LNCAP (cell line): ENCODE measurements around the gene CCR5AS.

Source experiments
- TF ChIP-seq, protein P1 (sequence below): fragments of 450-650 bp; IDR thresholded peaks from 2 replicates; pipeline ENCODE4 v1.5.1; 2017; ENCODE audit warnings: mild to moderate bottlenecking

CCR5AS gene

DNA sequence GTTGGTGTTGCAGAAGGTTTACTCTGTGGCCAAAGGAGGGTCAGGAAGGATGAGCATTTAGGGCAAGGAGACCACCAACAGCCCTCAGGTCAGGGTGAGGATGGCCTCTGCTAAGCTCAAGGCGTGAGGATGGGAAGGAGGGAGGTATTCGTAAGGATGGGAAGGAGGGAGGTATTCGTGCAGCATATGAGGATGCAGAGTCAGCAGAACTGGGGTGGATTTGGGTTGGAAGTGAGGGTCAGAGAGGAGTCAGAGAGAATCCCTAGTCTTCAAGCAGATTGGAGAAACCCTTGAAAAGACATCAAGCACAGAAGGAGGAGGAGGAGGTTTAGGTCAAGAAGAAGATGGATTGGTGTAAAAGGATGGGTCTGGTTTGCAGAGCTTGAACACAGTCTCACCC lies 32.1 kb downstream of the CCR5AS start:
- TF ChIP-seq, protein P1, sequence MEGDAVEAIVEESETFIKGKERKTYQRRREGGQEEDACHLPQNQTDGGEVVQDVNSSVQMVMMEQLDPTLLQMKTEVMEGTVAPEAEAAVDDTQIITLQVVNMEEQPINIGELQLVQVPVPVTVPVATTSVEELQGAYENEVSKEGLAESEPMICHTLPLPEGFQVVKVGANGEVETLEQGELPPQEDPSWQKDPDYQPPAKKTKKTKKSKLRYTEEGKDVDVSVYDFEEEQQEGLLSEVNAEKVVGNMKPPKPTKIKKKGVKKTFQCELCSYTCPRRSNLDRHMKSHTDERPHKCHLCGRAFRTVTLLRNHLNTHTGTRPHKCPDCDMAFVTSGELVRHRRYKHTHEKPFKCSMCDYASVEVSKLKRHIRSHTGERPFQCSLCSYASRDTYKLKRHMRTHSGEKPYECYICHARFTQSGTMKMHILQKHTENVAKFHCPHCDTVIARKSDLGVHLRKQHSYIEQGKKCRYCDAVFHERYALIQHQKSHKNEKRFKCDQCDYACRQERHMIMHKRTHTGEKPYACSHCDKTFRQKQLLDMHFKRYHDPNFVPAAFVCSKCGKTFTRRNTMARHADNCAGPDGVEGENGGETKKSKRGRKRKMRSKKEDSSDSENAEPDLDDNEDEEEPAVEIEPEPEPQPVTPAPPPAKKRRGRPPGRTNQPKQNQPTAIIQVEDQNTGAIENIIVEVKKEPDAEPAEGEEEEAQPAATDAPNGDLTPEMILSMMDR, result no peak

DNA sequence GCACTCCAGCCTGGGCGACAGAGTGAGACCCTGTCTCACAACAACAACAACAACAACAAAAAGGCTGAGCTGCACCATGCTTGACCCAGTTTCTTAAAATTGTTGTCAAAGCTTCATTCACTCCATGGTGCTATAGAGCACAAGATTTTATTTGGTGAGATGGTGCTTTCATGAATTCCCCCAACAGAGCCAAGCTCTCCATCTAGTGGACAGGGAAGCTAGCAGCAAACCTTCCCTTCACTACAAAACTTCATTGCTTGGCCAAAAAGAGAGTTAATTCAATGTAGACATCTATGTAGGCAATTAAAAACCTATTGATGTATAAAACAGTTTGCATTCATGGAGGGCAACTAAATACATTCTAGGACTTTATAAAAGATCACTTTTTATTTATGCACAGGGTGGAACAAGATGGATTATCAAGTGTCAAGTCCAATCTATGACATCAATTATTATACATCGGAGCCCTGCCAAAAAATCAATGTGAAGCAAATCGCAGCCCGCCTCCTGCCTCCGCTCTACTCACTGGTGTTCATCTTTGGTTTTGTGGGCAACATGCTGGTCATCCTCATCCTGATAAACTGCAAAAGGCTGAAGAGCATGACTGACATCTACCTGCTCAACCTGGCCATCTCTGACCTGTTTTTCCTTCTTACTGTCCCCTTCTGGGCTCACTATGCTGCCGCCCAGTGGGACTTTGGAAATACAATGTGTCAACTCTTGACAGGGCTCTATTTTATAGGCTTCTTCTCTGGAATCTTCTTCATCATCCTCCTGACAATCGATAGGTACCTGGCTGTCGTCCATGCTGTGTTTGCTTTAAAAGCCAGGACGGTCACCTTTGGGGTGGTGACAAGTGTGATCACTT lies 34.1 kb downstream of the CCR5AS start:
- TF ChIP-seq, protein P1, result peak; percentile 68

DNA sequence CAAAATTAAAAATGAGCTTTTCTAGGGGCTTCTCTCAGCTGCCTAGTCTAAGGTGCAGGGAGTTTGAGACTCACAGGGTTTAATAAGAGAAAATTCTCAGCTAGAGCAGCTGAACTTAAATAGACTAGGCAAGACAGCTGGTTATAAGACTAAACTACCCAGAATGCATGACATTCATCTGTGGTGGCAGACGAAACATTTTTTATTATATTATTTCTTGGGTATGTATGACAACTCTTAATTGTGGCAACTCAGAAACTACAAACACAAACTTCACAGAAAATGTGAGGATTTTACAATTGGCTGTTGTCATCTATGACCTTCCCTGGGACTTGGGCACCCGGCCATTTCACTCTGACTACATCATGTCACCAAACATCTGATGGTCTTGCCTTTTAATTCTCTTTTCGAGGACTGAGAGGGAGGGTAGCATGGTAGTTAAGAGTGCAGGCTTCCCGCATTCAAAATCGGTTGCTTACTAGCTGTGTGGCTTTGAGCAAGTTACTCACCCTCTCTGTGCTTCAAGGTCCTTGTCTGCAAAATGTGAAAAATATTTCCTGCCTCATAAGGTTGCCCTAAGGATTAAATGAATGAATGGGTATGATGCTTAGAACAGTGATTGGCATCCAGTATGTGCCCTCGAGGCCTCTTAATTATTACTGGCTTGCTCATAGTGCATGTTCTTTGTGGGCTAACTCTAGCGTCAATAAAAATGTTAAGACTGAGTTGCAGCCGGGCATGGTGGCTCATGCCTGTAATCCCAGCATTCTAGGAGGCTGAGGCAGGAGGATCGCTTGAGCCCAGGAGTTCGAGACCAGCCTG lies 35.1 kb downstream of the CCR5AS start:
- TF ChIP-seq, protein P1, result no peak

DNA sequence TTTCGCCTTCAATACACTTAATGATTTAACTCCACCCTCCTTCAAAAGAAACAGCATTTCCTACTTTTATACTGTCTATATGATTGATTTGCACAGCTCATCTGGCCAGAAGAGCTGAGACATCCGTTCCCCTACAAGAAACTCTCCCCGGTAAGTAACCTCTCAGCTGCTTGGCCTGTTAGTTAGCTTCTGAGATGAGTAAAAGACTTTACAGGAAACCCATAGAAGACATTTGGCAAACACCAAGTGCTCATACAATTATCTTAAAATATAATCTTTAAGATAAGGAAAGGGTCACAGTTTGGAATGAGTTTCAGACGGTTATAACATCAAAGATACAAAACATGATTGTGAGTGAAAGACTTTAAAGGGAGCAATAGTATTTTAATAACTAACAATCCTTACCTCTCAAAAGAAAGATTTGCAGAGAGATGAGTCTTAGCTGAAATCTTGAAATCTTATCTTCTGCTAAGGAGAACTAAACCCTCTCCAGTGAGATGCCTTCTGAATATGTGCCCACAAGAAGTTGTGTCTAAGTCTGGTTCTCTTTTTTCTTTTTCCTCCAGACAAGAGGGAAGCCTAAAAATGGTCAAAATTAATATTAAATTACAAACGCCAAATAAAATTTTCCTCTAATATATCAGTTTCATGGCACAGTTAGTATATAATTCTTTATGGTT lies 35.9 kb downstream of the CCR5AS start, which contains the start of gene CCR5:
Gene CCR5, plus strand, starts transcription at position 108 of the 680 bp plus-strand sequence. CDS start 1,957 bp downstream, outside the sequence.
- TF ChIP-seq, protein P1, result no peak

DNA sequence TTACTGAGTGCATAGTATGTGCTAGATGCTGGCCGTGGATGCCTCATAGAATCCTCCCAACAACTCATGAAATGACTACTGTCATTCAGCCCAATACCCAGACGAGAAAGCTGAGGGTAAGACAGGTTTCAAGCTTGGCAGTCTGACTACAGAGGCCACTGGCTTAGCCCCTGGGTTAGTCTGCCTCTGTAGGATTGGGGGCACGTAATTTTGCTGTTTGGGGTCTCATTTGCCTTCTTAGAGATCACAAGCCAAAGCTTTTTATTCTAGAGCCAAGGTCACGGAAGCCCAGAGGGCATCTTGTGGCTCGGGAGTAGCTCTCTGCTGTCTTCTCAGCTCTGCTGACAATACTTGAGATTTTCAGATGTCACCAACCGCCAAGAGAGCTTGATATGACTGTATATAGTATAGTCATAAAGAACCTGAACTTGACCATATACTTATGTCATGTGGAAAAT lies 37.2 kb downstream of the CCR5AS start:
- TF ChIP-seq, protein P1, result no peak

DNA sequence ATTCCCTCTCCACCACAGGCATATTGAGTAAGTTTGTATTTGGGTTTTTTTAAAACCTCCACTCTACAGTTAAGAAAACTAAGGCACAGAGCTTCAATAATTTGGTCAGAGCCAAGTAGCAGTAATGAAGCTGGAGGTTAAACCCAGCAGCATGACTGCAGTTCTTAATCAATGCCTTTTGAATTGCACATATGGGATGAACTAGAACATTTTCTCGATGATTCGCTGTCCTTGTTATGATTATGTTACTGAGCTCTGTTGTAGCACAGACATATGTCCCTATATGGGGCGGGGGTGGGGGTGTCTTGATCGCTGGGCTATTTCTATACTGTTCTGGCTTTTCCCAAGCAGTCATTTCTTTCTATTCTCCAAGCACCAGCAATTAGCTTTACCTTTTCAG lies 37.7 kb downstream of the CCR5AS start:
- TF ChIP-seq, protein P1, result no peak

DNA sequence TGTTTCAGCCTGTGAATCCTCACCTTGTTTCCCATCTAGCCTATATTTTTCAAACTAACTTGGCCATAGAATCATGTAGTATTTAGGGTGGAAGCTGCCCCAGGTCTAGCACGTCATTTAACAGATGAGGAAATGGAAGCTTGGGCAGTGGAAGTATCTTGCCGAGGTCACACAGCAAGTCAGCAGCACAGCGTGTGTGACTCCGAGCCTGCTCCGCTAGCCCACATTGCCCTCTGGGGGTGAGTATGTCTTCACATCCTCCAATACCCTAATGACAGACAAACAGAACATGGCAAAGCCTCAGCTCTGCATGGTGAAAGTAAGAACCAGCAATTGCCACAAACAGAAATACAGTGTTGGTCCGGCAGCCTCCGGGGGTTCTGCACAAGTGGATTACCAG lies 38.3 kb downstream of the CCR5AS start:
- TF ChIP-seq, protein P1, result no peak
